GM12865 (cell line): Measurements from ENCODE around the gene MS4A18.

Source experiments
- DNase-seq: peaks from one replicate; pipeline ENCODE4 v3.0.0; 2010; ENCODE audit warnings: low read depth
- H3K4me3 ChIP-seq: 2 replicates; pipeline ENCODE4 v1.5.1; 2011; ENCODE audit warnings: mild to moderate bottlenecking, low read depth, low read length, control low read depth
- CTCF ChIP-seq: IDR thresholded peaks from 2 replicates; pipeline ENCODE4 v1.5.1; 2011; ENCODE audit warnings: low read length, control low read depth, low read depth, inconsistent platforms; ENCODE audit not compliant: insufficient read depth; ENCODE audit errors: missing control alignments

MS4A18 gene

GRCh38 chr11:60781286-60781980 lies 56.9 kb downstream of the MS4A18 start:
- peak; percentile 37 for DNase-seq
- H3K4me3 ChIP-seq: no peak overlapping the region
- TF ChIP-seq CTCF: no peak

- no peak for DNase-seq
- no peak for TF ChIP-seq CTCF
- no peak overlapping the region for H3K4me3 ChIP-seq
Observed at GRCh38 chr11:60781981-60782316, 57.4 kb downstream of the MS4A18 start.

GRCh38 chr11:60782393-60783140 lies 58.0 kb downstream of the MS4A18 start:
- TF ChIP-seq CTCF: no peak
- no peak for DNase-seq

GRCh38 chr11:60783141-60783484 lies 58.6 kb downstream of the MS4A18 start:
- no peak for DNase-seq
- H3K4me3 ChIP-seq: no peak overlapping the region
- TF ChIP-seq CTCF: no peak

More at GRCh38 chr11:60782393-60783140, 58.0 kb downstream of the MS4A18 start:
- no peak overlapping the region for H3K4me3 ChIP-seq

- H3K4me3 ChIP-seq: no peak overlapping the region
- no peak for DNase-seq
- no peak for TF ChIP-seq CTCF
Observed at GRCh38 chr11:60783911-60784310, 59.4 kb downstream of the MS4A18 start.

GRCh38 chr11:60785136-60785535 lies 60.6 kb downstream of the MS4A18 start, which contains the start of gene MS4A10:
Gene MS4A10 (plus strand): TSS chr11:60785333. CDS start chr11:60790336, 5,003 bp downstream.
- TF ChIP-seq CTCF: no peak
- no peak for DNase-seq
- H3K4me3 ChIP-seq: no peak within 1 kb of the TSS
